Skeletal muscle tissue (tissue), 4 donors: Measurements from ENCODE around the gene ADGRL3. TPM values are rescaled to one million over a fixed set of nuclear protein-coding genes. Genes with fewer than 3 reads are reported as not detected.
"Not testable (repeated sequence)": the region's sequence is repeated elsewhere in the genome, so short reads cannot be mapped to it uniquely, and the experiment has no call there.

Source experiments
- H3K27ac ChIP-seq: one replicate; pipeline ENCODE4 v1.7.0; 2013; ENCODE audit warnings: mild to moderate bottlenecking, low read depth, low read length, inconsistent platforms
- H3K27me3 ChIP-seq, 3 donors: one replicate each; pipeline ENCODE4 v1.7.0; 2013; ENCODE audit warnings: low read length in 3 of 3; ENCODE audit not compliant: control insufficient read depth in 3 of 3, insufficient read depth in 3 of 3
- H3K36me3 ChIP-seq, 3 donors: one replicate each; pipeline ENCODE4 v1.7.0; 2013; ENCODE audit warnings: low read length in 3 of 3; ENCODE audit not compliant: control insufficient read depth in 3 of 3, insufficient read depth in 3 of 3
- H3K4me1 ChIP-seq, 3 donors: one replicate each; pipeline ENCODE4 v1.7.0; 2013; ENCODE audit warnings: low read length in 3 of 3, mild to moderate bottlenecking in 3 of 3; ENCODE audit not compliant: control insufficient read depth in 3 of 3, insufficient read depth in 3 of 3
- H3K4me3 ChIP-seq, 3 donors: one replicate each; pipeline ENCODE4 v1.7.0; 2013; ENCODE audit warnings: low read length in 3 of 3
- H3K9ac ChIP-seq, 3 donors: one replicate each; pipeline ENCODE4 v1.7.0; 2013; ENCODE audit warnings: low read length in 3 of 3, mild to moderate bottlenecking in 3 of 3, moderate library complexity in 2 of 3, low read depth in 1 of 3
- H3K9me3 ChIP-seq, 3 donors: one replicate each; pipeline ENCODE4 v1.7.0; 2013; ENCODE audit warnings: low read length in 3 of 3; ENCODE audit not compliant: control insufficient read depth in 3 of 3
- total RNA-seq: library from RNA; depleted of rRNA; stranded (reverse); fragments of >200 nt; gene quantifications from one replicate; pipeline ENCODE4 v1.2.3, GENCODE V29; 2014
- donor health status: Osteomylitis.

ADGRL3 gene
- total RNA-seq, 1 donor from 2014 or later = 59.0 TPM

DNA sequence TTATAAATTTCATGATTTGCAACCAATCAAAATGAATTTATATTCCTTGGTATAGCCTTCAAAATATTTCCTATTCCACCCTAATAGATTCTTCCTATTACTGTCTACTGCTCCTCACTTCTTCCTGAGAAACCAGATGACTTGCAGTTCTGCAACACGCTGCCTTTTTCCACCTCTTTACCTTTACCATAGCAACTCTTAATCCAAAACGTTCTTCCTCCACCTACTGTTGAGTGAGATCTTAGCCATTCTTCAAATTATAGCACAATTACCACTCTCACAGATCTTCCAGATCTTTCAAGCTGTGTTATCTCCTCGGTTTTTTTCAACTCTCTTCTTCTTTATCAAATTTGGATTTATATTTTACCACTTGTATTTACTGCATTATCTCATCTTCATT, 289.8 kb downstream of the ADGRL3 start:
- Histone ChIP-seq H3K9ac (no peak overlapping the region), H3K4me1 (no peaks in the 10 kb centered on the region), H3K27ac (no peak overlapping the region), H3K27me3 (no peaks in the 10 kb centered on the region), H3K9me3 (no peaks in the 10 kb centered on the region), H3K4me3 (no peak overlapping the region), H3K36me3 (no peaks in the 10 kb centered on the region)

DNA sequence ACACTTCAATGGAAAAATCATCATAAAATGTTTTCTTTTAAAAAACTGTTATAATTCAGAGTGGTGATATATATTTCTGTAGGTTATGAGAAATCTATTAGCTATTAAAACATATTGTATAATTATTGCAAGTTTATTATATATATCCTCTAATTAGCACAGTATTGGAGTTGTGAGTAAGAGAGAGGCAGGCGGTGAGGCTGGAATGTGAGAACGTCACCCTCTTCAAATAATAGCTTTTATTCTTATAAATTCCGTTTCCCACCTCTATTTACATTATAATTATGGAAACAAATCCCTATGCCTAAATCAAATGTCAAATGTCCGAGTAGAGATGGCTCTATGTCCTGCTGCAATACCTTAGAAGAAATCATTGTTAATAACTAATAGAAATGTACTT, 292.9 kb downstream of the ADGRL3 start:
- Histone ChIP-seq H3K36me3 (no peaks in the 10 kb centered on the region), H3K27ac (no peak overlapping the region), H3K9me3 (no peaks in the 10 kb centered on the region), H3K4me3 (no peak overlapping the region), H3K4me1 (no peaks in the 10 kb centered on the region), H3K27me3 (no peaks in the 10 kb centered on the region), H3K9ac (no peak overlapping the region)

GRCh38 chr4:61493470-61493869, 293.3 kb downstream of the ADGRL3 start:
- Histone ChIP-seq H3K4me1 (no peaks in the 10 kb centered on the region), H3K9ac (no peak overlapping the region), H3K27me3 (no peaks in the 10 kb centered on the region), H3K9me3 (no peaks in the 10 kb centered on the region), H3K27ac (no peak overlapping the region), H3K36me3 (no peaks in the 10 kb centered on the region), H3K4me3 (no peak overlapping the region)

GRCh38 chr4:61500883-61501282, 300.8 kb downstream of the ADGRL3 start:
- H3K27me3 ChIP-seq = no peaks in the 10 kb centered on the region

DNA sequence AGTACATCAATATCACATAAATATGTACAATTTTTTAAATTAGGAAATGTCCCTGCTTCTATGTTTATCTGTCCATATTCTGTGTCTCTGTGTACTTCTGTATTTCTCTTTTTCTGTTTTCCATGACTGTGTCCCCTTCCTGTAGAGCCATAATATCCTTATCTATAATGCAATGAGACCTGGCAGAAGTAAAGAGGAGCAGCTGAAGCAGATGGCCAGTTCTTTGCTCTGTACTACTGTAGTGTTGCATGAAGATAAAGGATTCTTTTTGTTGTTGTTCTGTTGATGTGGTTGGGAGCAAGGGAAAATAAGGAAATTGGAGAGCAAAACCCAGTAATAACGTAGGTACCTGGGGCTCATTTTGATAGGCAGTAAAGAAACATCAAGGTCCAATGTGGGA, 301.7 kb downstream of the ADGRL3 start:
- no peak overlapping the region for H3K4me3 ChIP-seq
- no peaks in the 10 kb centered on the region for H3K27me3 ChIP-seq
- no peaks in the 10 kb centered on the region for H3K4me1 ChIP-seq
- H3K36me3 ChIP-seq = no peaks in the 10 kb centered on the region
- no peak overlapping the region for H3K9ac ChIP-seq
- no peaks in the 10 kb centered on the region for H3K9me3 ChIP-seq
- no peak overlapping the region for H3K27ac ChIP-seq

More at GRCh38 chr4:61500883-61501282, 300.8 kb downstream of the ADGRL3 start:
- no peaks in the 10 kb centered on the region for H3K36me3 ChIP-seq
- no peak overlapping the region for H3K9ac ChIP-seq
- H3K4me1 ChIP-seq = no peaks in the 10 kb centered on the region
- H3K27ac ChIP-seq = no peak overlapping the region
- no peaks in the 10 kb centered on the region for H3K9me3 ChIP-seq
- H3K4me3 ChIP-seq = no peak overlapping the region

GRCh38 chr4:61505773-61506685, 305.9 kb downstream of the ADGRL3 start:
- no peak overlapping the region for H3K27ac ChIP-seq
- H3K9me3 ChIP-seq = no peaks in the 10 kb centered on the region
- H3K27me3 ChIP-seq = no peaks in the 10 kb centered on the region
- no peaks in the 10 kb centered on the region for H3K4me1 ChIP-seq
- no peaks in the 10 kb centered on the region for H3K36me3 ChIP-seq
- H3K4me3 ChIP-seq = no peak overlapping the region
- no peak overlapping the region for H3K9ac ChIP-seq

DNA sequence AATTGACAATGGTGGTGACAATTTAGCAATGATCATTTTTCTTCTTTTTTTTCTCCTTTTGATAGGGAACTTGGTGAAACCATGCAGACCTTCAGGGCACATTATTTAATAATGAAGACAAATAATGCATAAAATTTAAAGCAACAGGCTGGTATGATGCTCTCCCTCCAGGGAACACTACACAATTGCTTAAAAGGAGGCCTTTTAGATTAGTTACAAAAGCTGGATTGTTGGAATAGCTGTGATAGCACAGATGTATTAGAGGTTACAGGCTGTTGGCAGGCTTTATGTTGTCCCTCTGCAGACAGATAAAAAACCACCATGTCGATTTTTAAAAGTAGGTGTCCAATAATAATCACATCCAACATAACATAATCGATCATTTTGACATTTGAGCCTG, 307.0 kb downstream of the ADGRL3 start:
- no peaks in the 10 kb centered on the region for H3K4me1 ChIP-seq
- no peaks in the 10 kb centered on the region for H3K9me3 ChIP-seq
- H3K9ac ChIP-seq = no peak overlapping the region
- no peaks in the 10 kb centered on the region for H3K27me3 ChIP-seq
- no peak overlapping the region for H3K4me3 ChIP-seq
- H3K36me3 ChIP-seq = no peaks in the 10 kb centered on the region
- H3K27ac ChIP-seq = no peak overlapping the region

GRCh38 chr4:61509721-61510241, 309.7 kb downstream of the ADGRL3 start:
- H3K27ac ChIP-seq, H3K9me3 ChIP-seq, H3K36me3 ChIP-seq, H3K9ac ChIP-seq, H3K27me3 ChIP-seq, H3K4me1 ChIP-seq, H3K4me3 ChIP-seq: not testable (repeated sequence)

- H3K9me3 ChIP-seq = no peaks in the 10 kb centered on the region
- H3K4me3 ChIP-seq = no peak overlapping the region
- H3K27me3 ChIP-seq = no peaks in the 10 kb centered on the region
- no peaks in the 10 kb centered on the region for H3K4me1 ChIP-seq
- no peak overlapping the region for H3K27ac ChIP-seq
- no peak overlapping the region for H3K9ac ChIP-seq
- no peaks in the 10 kb centered on the region for H3K36me3 ChIP-seq
Measured at GRCh38 chr4:61511716-61512488, 311.8 kb downstream of the ADGRL3 start.

GRCh38 chr4:61514991-61515390, 314.9 kb downstream of the ADGRL3 start:
- no peaks in the 10 kb centered on the region for H3K27me3 ChIP-seq
- H3K9me3 ChIP-seq = no peaks in the 10 kb centered on the region

More at GRCh38 chr4:61514991-61515390, 314.9 kb downstream of the ADGRL3 start:
- Histone ChIP-seq H3K4me3 (no peak overlapping the region), H3K4me1 (no peaks in the 10 kb centered on the region), H3K9ac (no peak overlapping the region), H3K27ac (no peak overlapping the region), H3K36me3 (no peaks in the 10 kb centered on the region)
